ENCODE results near the gene ZRSR2. TPM values are rescaled to one million over a fixed set of nuclear protein-coding genes. Genes with fewer than 3 reads are reported as not detected.
A peak's percentile ranks its signal among the peaks of the same experiment; 100 is the strongest.
"Not testable (repeated sequence)": the region's sequence is repeated elsewhere in the genome, so short reads cannot be mapped to it uniquely, and the experiment has no call there.

Gene ZRSR2
- total RNA-seq: 17.7 TPM

DNA sequence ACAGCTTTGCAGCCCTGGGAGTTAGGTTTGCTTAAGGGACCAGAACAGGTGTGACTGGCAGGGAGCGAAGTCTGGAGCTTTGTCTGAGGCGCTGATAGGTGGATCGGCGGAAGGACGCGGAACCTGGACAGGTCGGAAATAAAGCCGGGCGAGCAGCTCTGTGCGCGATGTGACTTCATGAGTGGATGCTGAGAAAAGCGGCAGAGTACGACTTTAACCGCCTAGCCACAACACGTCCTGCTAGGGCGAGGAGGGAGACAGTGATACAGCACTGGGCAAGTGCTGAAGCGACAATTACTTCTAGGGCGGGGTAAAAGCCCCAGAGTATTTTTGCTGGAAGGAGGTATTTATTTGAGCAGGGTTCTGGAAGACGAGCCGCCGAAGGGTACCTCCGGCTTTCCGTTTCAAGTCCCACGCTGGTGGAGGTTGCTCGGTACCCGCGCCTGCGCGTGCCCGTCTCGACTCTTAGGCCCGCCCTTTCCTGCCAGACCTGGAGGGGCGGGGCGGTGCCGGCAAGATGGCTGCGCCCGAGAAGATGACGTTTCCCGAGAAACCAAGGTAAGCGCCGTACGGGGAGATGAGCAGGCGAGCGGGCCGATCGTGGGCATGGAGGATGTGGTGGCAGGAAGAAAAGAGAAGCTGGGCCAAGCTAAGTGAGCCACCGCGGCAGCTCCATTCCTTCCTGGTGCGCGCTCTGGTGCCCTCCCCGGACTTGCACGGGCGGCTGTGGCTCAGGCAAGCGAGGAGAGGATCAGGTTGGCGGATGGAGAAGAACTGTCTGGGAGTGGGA, at the start of gene ZRSR2:
TSS of gene ZRSR2 (plus strand) at position 506 of the 790 bp plus-strand sequence. CDS start at position 518, 12 bp downstream.
- DNase-seq (ENCODE audit: low spot score): peak; percentile 90
- ATAC-seq: peak; percentile 98
- intact Hi-C loops (cut with DNase I): no loop called here

GRCh38 chrX:15744181-15744867, 46.0 kb upstream of the ZRSR2 start:
- intact Hi-C loops (cut with DNase I): no loop called here
- ATAC-seq (no peak), DNase-seq (ENCODE audit: low spot score) (no peak)

- no peak for DNase-seq (ENCODE audit: low spot score)
- no peak for ATAC-seq
- intact Hi-C loops (cut with DNase I): no loop called here
Observed at GRCh38 chrX:15745179-15745578, 45.1 kb upstream of the ZRSR2 start.

GRCh38 chrX:15746651-15747050, 43.6 kb upstream of the ZRSR2 start:
- ATAC-seq; intact Hi-C loops (cut with DNase I); DNase-seq (ENCODE audit: low spot score): not testable (repeated sequence)

- no peak for DNase-seq (ENCODE audit: low spot score)
- intact Hi-C loops (cut with DNase I): no loop called here
- no peak for ATAC-seq
Observed at GRCh38 chrX:15747626-15748173, 42.6 kb upstream of the ZRSR2 start.

GRCh38 chrX:15748841-15749240, 41.4 kb upstream of the ZRSR2 start:
- intact Hi-C loops (cut with DNase I): no loop called here
- no peak for ATAC-seq

GRCh38 chrX:15749642-15750610, 40.4 kb upstream of the ZRSR2 start:
- intact Hi-C loops (cut with DNase I): no loop called here
- DNase-seq (ENCODE audit: low spot score) (no peak), ATAC-seq (peak; percentile 77)

More at GRCh38 chrX:15748841-15749240, 41.4 kb upstream of the ZRSR2 start:
- no peak for DNase-seq (ENCODE audit: low spot score)

DNA sequence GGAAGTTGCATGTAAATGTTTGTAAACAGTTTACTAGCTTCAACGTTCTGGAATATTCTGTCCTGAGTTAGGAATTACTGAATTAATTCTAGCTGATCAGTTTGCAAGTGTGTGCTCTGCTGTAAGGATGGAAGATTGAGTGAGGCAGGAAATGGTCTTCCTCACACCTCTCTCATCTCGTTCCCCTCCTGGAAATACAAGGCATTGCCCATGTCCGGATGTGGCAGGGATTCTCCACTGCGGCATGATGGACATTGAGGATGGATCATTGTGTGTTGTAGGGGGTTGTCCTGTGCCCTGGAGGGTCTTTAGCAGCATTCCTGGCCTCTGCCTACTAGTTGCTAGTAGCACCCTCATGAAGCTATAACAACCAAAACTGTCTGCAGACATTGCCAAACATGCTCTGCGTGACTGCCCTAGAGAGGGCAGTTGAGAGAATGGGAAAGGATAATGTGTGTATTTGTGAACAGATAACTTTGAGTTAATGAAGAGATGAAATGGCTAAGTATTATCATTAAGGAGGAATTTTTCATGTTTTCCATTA, 39.6 kb upstream of the ZRSR2 start:
- peak; percentile 61 for ATAC-seq
- intact Hi-C loops (cut with DNase I): no loop called here
- DNase-seq (ENCODE audit: low spot score): no peak

DNA sequence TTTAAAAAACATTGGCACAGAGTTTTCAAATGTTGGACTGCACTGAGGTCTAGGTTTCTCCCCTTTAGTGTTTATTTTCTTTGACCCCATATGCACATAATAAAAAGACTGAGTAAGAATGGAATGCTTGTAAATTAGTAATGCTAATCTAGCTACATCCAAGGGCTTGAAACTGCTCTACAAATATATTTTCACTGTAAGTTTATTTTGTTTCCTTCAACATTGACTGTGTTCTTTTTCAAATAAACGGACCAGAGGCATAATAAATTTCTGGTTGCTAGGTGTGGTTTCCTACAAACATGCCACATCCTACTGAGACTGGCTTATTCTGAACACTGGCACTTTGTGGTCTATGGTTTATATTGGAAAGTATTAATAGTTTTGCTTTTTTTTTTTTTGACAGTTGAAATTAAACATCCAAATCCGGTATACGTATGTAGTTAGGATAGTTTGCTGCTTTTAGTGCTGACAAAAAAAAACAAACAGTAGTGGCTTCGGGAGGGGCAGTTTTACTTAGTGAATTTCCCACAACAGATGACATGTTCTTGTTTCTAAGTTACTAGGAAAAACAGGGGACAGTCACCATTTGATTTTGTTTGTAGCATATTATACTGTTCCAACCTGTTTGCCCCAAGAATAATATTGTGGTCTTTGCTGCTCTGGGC, 39.0 kb upstream of the ZRSR2 start:
- intact Hi-C loops (cut with DNase I): no loop called here
- ATAC-seq: peak; percentile 73
- DNase-seq (ENCODE audit: low spot score): no peak

- DNase-seq (ENCODE audit: low spot score) (no peak), ATAC-seq (no peak)
- intact Hi-C loops (cut with DNase I): no loop called here
Observed at GRCh38 chrX:15755091-15755490, 35.2 kb upstream of the ZRSR2 start.

GRCh38 chrX:15758140-15758539, 32.1 kb upstream of the ZRSR2 start:
- ATAC-seq: no peak
- intact Hi-C loops (cut with DNase I): no loop called here
- DNase-seq (ENCODE audit: low spot score): no peak

DNA sequence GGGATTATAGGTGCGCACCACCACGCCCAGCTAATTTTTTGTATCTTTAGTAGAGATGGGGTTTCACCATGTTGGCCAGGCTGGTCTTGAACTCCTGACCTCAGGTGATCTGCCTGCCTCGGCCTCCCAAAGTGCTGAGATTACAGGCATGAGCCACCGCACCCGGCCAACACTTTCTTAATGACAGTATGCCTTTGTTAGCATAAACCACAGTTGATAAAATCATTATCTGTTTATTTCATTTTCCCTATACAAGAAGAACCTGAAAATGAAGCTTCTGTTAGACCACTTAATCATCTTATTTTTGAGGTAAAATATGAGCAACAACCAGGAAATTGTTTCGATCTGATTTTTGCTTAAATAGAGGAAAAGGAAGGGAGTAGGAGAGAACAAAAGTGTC, 30.4 kb upstream of the ZRSR2 start:
- intact Hi-C loops (cut with DNase I); DNase-seq (ENCODE audit: low spot score); ATAC-seq: not testable (repeated sequence)

DNA sequence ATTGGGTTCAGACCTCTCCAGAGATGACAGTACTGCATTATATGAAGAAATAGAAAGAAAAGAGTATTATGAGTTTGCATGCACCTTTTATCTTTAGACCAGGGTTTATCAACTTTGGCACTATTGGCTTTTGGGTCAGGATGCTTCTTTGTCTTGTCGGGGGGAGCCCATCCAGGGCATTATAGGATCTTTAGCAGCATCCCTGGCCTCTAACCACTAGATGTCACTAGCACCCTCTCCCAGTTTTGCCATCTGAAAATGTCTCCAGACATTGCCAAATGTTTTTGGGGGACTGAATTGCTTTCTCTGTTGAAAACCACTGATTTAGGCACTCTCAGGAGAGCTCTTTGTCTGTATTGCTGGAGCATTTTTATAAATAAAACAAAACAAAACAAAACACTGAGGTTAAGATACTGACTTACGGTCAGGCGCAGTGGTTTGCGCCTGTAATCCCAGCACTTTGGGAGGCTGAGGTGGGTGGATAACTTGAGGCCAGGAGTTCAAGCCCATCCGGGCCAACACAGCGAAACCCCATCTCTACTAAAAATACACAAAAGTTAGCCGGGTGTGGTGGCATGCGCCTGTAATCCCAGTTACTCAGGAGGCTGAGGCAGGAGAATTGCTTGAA, 28.6 kb upstream of the ZRSR2 start:
- ATAC-seq (peak; percentile 65), DNase-seq (ENCODE audit: low spot score) (no peak)
- intact Hi-C loops (cut with DNase I): no loop called here

DNA sequence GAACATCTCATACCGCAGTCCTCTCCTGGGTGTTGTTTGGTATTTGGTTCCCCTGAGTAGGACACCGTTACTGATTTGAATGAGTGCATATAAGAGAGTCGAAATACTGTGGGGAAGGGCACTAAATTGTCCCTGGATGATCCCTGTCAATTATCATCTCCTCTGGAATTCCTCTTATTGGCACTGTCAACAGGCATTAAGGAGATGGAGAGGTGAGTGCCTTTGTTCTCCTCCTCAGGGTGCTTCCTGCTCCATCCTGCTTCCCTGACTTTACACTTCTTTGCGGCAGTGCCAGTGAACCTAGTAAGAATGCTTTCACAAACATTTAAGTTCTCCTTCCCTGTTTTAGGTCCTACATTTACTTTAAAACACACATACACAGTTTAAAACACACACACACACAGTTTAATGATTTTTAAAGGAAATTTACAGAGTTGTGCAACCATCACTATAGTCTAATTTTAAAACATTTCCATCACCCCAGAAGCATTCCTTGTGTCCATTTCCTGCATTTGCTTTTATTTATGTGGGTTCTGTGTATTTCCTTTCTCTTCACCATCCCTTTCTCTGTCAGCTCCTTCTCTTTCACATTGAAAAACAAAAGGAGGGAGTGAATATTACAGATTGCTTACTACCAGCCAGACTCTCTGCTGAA, 20.9 kb upstream of the ZRSR2 start:
- ATAC-seq: no peak
- intact Hi-C loops (cut with DNase I): no loop called here
- no peak for DNase-seq (ENCODE audit: low spot score)

GRCh38 chrX:15781961-15782699, 8.2 kb upstream of the ZRSR2 start:
- no peak for ATAC-seq
- intact Hi-C loops (cut with DNase I): no loop called here
- DNase-seq (ENCODE audit: low spot score): no peak

DNA sequence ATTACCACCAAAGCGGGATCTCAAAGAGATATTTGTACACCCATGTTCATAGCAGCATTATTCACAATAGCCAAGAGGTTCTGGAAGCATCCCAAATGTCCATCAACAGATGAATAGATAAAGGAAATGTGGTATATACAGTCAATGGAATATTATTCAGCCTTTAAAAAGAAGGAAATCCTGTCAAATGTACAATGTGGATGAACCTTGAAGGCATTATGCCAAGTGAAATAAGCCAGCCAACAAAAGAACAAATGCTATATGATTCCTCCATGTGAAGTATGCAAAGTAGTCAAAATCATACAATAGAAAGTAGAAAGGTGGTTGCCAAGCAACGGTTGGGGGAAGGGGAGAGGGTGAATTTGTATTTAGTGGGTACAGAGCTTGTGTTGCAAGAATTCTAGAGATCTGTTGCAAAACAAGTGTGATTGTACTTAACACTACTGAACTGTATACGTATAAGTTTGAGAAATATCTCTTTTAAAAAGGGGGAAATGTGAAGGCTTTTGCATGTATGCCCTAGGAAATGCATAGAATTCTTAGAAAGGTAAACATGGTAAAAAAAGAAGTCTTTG, 5.0 kb upstream of the ZRSR2 start:
- intact Hi-C loops (cut with DNase I): no loop called here
- ATAC-seq: no peak
- no peak for DNase-seq (ENCODE audit: low spot score)
